Measurements from ENCODE around the gene NXT2.

- TF ChIP-seq, protein P1, sequence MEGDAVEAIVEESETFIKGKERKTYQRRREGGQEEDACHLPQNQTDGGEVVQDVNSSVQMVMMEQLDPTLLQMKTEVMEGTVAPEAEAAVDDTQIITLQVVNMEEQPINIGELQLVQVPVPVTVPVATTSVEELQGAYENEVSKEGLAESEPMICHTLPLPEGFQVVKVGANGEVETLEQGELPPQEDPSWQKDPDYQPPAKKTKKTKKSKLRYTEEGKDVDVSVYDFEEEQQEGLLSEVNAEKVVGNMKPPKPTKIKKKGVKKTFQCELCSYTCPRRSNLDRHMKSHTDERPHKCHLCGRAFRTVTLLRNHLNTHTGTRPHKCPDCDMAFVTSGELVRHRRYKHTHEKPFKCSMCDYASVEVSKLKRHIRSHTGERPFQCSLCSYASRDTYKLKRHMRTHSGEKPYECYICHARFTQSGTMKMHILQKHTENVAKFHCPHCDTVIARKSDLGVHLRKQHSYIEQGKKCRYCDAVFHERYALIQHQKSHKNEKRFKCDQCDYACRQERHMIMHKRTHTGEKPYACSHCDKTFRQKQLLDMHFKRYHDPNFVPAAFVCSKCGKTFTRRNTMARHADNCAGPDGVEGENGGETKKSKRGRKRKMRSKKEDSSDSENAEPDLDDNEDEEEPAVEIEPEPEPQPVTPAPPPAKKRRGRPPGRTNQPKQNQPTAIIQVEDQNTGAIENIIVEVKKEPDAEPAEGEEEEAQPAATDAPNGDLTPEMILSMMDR (IDR thresholded peaks at IDR 0.05) = no peak
- TF ChIP-seq POLR2AphosphoS5 (IDR thresholded peaks at IDR 0.05) = no peak
- no peak for TF ChIP-seq POLR2A (IDR thresholded peaks at IDR 0.05)
Measured at GRCh38 chrX:109533005-109533404, 3.6 kb upstream of the NXT2 start.

Measured in sigmoid colon (tissue), 4 donors.